GM18951 (cell line): ENCODE data around the gene LMLN.
"Not testable (repeated sequence)": the region's sequence is repeated elsewhere in the genome, so short reads cannot be mapped to it uniquely, and the experiment has no call there.

Experiments
- POLR2A ChIP-seq: IDR thresholded peaks from 4 replicates; pipeline ENCODE4 v1.6.1; 2011; ENCODE audit warnings: mild to moderate bottlenecking; ENCODE audit not compliant: insufficient read length, insufficient read depth; ENCODE audit errors: extremely low read depth
- in situ Hi-C: fragments of 300-500 bp; cut with MboI; formaldehyde crosslinking; loops from one replicate; pipeline ENCODE4 v1.12.0; 2022; ENCODE audit warnings: low sequenced_read_pairs, mixed read lengths, inconsistent platforms; ENCODE audit not compliant: unreplicated experiment

LMLN gene

DNA sequence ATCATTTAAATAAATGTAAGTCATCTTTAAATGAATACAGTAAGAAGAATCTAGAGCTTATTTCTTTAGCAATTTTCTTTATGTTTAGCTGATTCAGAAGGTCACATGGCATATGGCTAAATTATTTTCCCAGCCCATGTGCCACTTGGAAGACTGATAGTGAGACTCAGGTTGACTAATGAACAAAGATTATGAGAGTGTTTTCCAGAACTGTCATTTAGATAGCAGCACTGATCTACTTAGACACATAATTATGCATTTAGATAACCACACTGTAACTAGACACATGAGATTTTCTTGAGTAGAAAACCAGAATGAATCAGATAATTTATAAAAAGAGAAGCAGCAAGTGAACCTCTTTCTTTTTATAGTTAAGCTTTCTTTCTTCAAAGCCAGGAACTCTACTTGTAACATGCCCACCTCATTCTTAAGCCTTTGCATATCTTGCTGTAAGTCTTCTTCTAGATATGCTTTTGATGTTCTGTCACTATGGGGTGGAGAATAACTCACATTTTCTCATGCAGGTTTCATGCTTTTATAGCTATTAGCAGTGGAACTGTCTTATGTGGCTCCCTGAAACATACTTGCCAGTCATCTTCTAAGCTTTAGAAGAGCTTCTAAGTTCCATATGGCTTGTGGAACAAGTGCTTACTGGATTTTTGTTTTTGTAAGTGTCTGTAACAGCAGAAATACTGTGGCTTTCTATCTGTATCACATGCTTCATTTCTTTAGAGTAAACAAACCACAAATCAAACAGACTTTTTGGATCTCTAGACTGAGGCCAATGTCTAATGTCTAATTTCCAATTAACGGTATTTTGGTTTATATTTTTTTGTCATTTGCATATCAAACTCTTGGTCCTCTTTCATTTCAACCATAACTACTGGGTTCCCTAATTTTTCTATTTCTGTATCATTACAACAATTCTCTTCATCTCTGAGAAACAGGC, 101.4 kb downstream of the LMLN start:
- TF ChIP-seq POLR2A = no peak
- in situ Hi-C loops = no loop called here

DNA sequence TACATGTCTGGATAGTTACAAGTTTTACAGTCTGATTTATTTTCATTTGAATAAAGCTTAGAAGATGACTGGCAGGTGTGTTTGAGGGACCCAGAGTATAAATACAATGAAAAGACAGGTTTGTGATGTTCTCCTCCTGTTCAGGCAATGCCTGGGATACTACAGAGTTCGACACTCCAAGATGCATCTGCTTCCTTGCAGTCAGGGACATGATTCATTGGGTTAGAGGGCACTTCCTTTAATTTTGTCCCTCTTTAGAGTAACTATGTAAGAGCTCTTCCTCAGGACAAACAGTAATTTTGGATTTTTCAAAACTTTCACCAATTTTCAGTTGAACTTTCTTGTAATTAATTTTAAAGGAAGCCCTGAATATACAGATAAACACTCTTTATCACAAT, 102.0 kb downstream of the LMLN start:
- in situ Hi-C loops = no loop called here
- TF ChIP-seq POLR2A = no peak

DNA sequence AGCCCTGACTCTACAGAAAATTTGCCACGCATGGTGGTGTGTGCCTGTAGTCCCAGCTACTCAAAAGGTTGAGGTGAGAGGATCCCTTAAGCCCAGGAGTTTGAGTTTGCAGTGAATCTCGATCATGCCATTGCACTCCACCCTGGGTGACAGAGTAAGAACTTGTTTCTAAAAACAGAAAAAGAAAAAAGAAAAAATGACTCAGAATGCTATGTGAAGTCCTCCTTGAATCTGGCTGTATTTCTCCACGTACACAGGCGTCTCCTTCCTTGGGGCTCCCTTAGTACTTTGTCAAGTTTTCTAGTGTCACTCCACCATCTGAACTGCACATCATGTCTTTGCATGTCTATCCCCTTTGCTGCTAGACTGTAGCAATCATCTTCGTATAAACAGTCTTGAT, 104.4 kb downstream of the LMLN start:
- in situ Hi-C loops = no loop called here
- TF ChIP-seq POLR2A = no peak

DNA sequence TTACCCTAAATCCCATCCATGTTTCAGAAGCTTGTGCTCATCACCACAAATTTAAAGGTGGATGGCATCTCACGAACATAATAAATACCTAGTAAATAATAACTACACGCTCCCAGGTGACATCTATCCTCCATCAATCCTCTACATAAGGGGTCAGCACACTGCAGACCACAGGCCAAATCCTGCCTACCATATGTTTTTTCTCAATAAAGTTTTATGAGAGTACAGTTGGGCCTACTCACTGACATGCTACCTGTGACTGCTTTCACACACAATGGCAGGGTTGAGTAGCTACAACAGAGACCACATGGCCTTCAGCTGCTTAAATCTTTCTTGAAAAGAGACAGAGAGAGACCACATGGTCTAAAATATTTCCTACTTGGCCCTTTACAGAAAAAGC, 105.9 kb downstream of the LMLN start:
- TF ChIP-seq POLR2A = no peak
- in situ Hi-C loops = no loop called here

DNA sequence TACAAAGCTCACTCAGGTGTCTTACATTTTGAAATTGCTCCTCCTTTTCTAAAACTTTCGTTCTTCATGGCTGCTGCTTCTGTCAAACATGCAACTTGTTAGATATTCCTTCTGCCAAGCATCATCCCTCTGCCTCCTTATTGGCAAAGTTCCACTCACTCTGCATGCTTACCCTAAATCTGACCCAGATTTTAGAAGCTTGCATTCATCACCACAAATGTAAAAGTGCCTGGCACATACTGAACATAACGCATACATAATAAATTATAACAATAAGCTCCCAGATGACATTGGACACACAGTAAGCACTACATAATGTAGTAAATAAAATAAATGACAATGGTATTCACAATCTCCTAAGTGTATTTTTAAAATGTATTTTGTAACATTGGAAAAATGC, 107.4 kb downstream of the LMLN start:
- in situ Hi-C loops = no loop called here
- TF ChIP-seq POLR2A = no peak

DNA sequence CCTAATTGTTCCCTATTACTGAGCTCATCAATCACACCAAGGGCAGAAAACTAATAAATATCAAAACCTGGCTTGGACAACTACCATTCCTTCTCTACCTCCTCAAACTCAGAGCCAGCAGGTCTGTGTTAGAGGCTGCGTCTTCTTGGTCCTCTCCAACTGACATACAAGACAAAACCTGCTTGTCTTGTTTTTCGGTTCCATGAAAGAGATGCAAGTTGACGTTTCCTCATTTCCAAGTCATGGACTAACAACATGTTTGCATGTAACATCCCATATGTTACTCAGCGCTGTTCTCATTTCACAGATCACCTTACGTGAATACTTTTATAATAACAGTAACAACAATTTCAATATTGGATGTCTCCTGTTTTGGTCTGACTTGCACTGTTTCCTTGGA, 110.9 kb downstream of the LMLN start:
- in situ Hi-C loops = no loop called here
- no peak for TF ChIP-seq POLR2A

DNA sequence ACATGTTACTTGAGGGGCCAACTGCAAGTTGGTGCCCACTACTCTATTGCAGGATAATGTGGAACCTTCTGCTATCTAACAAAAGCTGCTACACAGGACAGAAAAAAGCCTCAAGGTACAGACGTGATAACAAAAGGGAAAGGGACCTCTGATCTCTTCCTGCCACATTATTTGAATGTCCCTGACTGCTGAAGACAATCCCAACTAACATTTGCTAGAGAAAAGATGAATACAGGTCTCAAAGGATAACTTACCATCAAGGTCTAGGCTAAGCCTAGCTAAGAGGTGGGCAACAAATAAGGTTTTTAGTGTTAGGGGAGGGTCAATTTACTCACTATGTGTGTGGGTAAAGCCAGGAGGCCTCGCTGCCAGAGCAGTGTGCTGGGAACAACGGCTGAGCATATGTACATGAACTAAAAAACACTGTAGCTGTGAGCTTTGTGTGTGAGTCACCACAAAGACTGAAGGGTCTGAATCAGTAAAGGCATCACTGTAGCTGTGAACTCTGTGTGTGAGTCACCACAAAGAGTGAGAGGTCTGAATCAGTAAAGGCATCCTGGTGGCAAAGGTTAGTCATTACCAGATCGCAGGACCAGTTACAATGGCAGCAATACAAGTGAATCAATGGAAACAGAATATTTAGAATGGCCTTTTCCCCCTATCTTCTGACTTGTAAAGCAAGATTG, 111.7 kb downstream of the LMLN start:
- in situ Hi-C loops = no loop called here
- no peak for TF ChIP-seq POLR2A

DNA sequence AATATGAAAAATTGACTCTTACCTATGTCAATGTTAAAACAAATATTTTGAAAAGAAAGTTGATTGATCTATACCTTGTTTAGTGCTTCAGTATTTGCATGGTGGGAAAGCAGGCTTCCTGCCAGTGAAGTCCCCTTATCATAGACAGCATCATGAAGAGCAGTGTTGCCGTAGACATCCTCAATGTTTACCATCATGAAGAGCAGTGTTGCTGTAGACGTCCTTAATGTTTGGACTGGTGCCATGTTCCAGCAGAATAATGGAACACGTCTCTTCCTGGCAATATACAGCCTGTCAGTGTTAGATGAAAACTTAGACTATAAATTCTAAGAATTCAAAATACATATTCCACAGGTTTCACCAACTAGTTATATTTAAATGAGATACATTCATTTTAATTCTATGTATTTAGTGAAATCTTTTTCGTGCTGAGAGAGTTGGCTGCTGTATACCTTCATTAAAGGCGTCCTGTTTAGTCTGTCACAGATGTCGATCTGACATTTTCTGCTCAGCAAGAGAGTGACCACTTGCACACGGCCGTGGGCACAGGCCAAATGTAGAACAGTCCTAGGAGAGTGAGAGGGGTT, 116.8 kb downstream of the LMLN start:
- in situ Hi-C loops = no loop called here
- TF ChIP-seq POLR2A = no peak

DNA sequence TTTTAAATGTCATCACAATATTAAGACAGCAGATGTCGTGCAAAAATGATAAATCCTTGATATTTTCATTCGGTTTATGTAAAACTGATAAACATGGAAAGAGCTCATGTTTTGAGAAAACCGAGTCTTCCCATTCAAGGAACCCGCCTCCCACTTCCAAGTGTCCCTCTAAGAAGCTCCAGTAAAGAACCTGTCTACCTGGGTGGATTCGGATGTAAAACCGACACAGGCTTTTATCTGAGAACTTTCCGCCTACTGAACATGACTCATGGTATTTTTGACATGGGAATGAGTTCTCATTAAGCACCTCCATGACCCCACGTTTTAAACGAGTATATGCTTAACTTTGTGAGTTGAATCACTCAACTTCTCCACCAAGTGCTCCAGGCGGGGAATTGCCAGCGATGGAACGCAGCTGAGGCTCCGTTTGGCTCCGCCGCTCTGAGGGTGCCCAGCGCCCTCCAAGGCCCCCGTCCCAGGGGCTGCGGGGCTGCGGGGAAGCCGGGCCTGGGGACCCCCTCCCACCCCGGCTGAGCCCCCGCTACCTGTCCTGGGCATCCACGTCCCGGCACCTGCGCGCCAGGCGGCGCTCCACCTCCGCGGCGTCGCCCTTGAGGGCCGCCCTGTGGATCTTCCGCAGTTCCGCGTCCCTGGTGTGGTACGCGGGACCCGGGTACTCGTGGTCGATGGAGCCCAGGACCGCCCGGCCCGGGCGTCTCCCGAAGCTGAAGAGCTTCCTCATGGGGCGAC, 119.9 kb downstream of the LMLN start:
- no peak for TF ChIP-seq POLR2A
- in situ Hi-C loops = no loop called here

DNA sequence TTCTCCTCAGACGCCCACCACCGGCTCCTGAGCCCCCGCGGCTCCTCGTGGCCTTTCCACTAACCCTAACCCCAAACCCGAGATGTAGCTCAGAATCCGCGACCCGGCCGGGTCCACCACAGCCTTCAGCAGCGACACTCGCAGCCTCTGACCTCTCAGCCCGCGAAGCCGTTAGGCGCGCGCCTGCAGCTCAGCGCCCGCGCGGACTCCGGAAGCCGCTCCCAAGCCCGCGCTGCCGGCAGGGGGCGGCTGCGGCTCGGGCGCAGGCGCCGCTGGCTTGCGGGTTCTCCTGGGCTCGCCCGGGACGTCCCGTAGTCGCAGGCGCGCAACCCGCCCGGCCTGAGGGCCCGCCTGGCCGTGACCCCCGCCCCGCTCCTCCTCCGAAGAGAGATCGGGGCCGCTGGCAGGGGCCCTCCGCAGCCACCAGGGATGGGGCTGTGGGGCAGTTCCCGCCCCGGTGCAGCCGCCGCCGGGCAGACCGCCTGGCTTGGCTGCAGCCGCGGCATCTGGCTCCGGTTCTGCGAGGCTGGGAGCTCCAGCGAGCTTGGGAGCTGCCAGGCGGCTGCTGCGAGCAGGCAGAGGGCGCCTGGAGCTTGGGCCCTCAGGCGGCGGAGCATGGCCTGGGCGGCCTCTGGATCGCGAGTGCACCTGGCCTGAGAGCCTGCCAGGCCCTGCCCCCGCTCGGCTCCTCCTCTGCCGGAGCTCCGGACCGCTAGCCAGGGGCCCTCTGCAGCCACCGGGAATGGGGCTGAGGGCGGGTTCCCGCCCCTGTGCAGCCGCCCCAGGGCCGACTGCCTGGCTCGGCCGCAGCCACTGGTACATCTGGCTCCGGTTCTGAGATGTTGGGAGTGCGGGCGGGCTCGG, 120.7 kb downstream of the LMLN start:
- no peak for TF ChIP-seq POLR2A
- in situ Hi-C loops = no loop called here

DNA sequence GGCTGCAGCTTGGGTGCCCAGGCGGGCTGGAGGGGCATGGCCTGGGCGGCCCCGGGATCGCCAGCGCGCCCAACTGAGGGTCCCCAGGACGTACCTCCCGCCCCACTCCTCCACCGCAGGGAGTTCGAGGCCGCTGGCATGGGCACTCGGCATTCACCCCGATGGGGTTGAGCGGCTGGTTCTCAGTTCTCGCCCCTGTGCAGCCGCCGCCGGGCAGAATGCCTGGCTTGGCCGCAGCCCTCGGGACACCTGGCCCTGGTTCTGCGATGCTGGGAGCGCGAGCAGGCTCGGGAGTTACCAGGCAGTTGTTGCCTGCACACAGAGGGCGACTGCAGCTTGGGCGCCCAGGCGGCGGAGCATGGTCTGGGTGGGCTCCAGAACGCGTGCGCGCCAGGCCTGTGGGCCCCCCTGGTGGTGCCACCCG, 121.4 kb downstream of the LMLN start:
- no peak for TF ChIP-seq POLR2A
- in situ Hi-C loops = no loop called here

DNA sequence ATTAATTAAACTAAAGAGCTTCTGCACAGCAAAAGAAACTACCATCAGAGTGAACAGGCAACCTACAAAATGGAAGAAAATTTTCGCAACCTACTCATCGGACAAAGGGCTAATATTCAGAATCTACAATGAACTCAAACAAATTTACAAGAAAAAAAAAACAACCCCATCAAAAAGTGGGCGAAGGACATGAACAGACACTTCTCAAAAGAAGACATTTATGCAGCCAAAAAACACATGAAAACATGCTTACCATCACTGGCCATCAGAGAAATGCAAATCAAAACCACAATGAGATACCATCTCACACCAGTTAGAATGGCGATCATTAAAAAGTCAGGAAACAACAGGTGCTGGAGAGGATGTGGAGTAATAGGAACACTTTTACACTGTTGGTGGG, 122.2 kb downstream of the LMLN start:
- in situ Hi-C loops = not testable (repeated sequence)
